BLaER1 treated with 17β-estradiol and CSF1 and Interleukin-3, amounts not matched to agents 10 nM and 100 nM (cell line): ENCODE results near the gene RNF187.

Source experiments
- H3K27ac ChIP-seq, 11 experiments: shearing (Covaris generic); formaldehyde crosslinking; 2 replicates each; pipeline ENCODE4 v1.8.1; 2022
- H3K27me3 ChIP-seq, 11 experiments: shearing (Covaris generic); formaldehyde crosslinking; 2 replicates each; pipeline ENCODE4 v1.8.1; 2022
- H3K36me3 ChIP-seq, 11 experiments: shearing (Covaris generic); formaldehyde crosslinking; 2 replicates each; pipeline ENCODE4 v1.8.1; 2022
- H3K4me1 ChIP-seq, 10 experiments: shearing (Covaris generic); formaldehyde crosslinking; 2 replicates each; pipeline ENCODE4 v1.8.1; 2022
- H3K4me2 ChIP-seq, 11 experiments: shearing (Covaris generic); formaldehyde crosslinking; 2 replicates each; pipeline ENCODE4 v1.8.1; 2022
- H3K4me3 ChIP-seq, 10 experiments: shearing (Covaris generic); formaldehyde crosslinking; 2 replicates each; pipeline ENCODE4 v1.8.1; 2022
- H3K9ac ChIP-seq, 11 experiments: shearing (Covaris generic); formaldehyde crosslinking; 2 replicates each; pipeline ENCODE4 v1.8.1; 2022
- H3K9me3 ChIP-seq, 11 experiments: shearing (Covaris generic); formaldehyde crosslinking; replicated peaks in 1 of 11; 2 replicates each; pipeline ENCODE4 v1.8.1; 2022
- H4K20me1 ChIP-seq, 11 experiments: shearing (Covaris generic); formaldehyde crosslinking; 2 replicates each; pipeline ENCODE4 v1.8.1; 2022
- Cebpa-rat ChIP-seq, 11 experiments: shearing (Covaris generic); IDR thresholded peaks; 2 replicates each; pipeline ENCODE4 v1.8.1; 2022

The RNF187 gene

DNA sequence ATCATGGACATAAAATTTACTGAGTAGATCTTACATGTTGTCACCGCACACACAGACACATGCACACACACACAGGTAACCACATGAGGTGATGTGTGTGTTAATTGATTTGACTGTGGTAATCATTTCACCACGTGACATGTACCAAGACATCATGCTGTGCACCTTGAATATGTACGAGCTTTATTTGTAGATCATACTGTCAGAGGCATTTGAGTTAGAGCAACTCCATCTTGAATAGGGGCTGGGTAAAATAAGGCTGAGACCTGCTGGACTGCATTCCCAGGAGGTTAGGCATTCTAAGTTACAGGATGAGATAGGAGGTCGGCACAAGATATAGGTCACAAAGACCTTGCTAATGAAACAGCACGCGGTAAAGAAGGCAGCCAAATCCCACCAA, 38.8 kb upstream of the RNF187 start:
- TF ChIP-seq Cebpa-rat (IDR thresholded peaks at IDR 0.05): no peak
- Histone ChIP-seq H3K9ac (no peak overlapping the region), H3K4me2 (no peak overlapping the region), H3K27ac (no peak overlapping the region), H3K36me3 (no peaks in the 10 kb centered on the region), H3K9me3 (peaks cover 0 to 9% (median 0%) of the 10 kb centered on the region in 11 experiments; a peak in 5 of 22 replicates), H4K20me1 (no peaks in the 10 kb centered on the region), H3K4me1 (peaks cover 0 to 13% (median 3%) of the 10 kb centered on the region in 10 experiments; a peak in 8 of 20 replicates), H3K4me3 (no peak overlapping the region), H3K27me3 (peaks cover 20 to 33% (median 28%) of the 10 kb centered on the region in 11 experiments)

DNA sequence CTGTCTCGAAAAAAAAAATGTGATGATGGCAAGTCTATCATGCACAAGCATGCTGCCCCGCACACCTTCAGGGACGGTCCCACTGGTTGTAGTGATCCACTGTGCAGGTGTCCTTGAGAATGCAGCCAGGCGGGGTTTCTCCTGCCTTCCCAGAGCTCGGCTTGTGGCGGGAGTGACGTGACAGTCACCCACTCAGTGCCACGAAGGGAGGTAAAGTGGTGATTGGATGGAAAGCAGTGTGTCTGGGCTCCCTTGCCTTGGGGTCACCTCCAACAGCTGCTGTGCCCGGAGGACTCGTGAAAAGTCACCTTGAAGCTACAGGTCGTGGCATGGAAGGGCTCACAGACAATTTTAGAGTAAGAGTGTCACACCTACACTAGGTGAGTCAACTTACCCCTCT, 37.0 kb upstream of the RNF187 start:
- H3K36me3 ChIP-seq: no peaks in the 10 kb centered on the region
- H3K4me2 ChIP-seq: no peak overlapping the region
- H3K27ac ChIP-seq: no peak overlapping the region
- H3K27me3 ChIP-seq: peaks cover 12 to 22% (median 19%) of the 10 kb centered on the region in 11 experiments
- peaks cover 0 to 13% (median 3%) of the 10 kb centered on the region in 10 experiments; a peak in 8 of 20 replicates for H3K4me1 ChIP-seq
- H3K9ac ChIP-seq: no peak overlapping the region
- no peak for TF ChIP-seq Cebpa-rat (IDR thresholded peaks at IDR 0.05)
- no peaks in the 10 kb centered on the region for H4K20me1 ChIP-seq
- peaks cover 0 to 9% (median 0%) of the 10 kb centered on the region in 11 experiments; a peak in 5 of 22 replicates for H3K9me3 ChIP-seq
- no peak overlapping the region for H3K4me3 ChIP-seq

DNA sequence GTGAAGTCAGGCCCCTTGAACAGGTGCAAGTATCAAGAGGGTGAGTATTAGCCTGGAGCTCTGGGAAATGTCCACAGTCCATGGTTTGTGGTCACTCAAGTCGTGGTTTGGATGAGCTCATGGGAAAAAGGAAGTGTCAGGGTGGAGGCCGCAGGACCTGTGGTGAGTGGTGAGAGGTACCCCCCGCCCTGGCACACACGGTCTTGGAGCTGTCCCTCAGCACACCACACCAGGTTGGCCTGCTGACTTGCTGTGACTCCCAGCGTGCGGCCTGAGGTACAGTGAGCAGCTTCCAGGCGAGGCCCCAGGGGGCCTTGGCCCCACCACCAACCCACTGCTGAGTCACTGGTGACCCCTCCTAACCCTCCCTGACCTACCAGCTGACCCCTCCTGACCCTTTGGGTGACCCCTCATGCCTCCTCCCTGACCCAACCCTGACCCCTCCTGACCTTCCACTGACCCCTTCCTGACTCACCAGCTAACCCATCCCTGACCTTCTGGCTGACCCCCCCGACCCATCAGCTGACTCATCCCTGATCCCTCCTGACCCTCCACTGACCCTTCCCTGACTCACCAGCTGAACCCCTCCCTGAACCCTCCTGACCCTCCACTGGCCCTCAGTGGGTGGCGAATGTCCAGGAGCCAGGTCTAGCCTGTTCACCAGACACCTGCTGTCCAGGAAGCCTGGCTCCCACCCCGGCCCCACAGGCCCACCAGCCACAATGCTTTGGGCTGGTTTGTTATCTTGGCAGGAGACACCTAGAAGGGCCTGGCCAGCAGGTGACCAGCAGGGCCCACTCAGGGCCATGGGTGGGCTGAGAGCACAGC, 34.8 kb upstream of the RNF187 start:
- Histone ChIP-seq H4K20me1 (no peaks in the 10 kb centered on the region), H3K4me1 (peaks cover 0 to 13% (median 3%) of the 10 kb centered on the region in 10 experiments; a peak in 8 of 20 replicates), H3K36me3 (no peaks in the 10 kb centered on the region), H3K9ac (no peak overlapping the region), H3K9me3 (peaks cover 3 to 6% (median 5%) of the 10 kb centered on the region in 11 experiments), H3K27ac (no peak overlapping the region), H3K4me3 (no peak overlapping the region), H3K4me2 (peak overlapping the region in 4 of 11 experiments; percentile 28 to 57 (median 50); a peak in 6 of 22 replicates), H3K27me3 (peaks cover 0 to 1% (median 0%) of the 10 kb centered on the region in 11 experiments; a peak in 2 of 22 replicates)
- TF ChIP-seq Cebpa-rat (IDR thresholded peaks at IDR 0.05): no peak

DNA sequence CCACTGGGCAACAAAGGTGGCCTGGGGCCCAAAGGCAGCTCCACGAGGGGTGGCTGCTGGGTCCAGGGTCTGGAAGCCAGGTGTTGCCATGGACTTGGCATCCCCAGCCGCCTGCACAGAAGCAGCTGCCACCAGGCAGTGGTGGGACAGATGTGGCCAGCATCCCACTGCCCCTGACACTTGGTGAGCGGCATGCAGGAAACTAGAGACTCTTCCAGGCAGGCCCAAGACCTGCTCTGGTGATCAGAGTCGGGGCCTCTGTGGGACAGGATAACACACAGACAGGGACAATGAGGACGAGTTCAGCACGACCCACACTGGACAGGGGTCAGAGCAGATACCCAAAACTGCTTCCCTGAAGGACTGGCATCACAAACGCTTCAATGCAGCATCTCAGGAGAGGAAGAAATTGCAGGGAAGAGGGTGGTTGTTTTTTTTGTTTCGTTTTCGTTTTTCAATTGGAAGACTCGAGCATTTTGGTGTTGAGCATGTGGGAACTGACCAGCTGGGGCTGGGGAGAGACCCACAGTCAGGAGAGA, 34.1 kb upstream of the RNF187 start:
- no peaks in the 10 kb centered on the region for H3K36me3 ChIP-seq
- no peaks in the 10 kb centered on the region for H4K20me1 ChIP-seq
- H3K9ac ChIP-seq: no peak overlapping the region
- H3K4me2 ChIP-seq: no peak overlapping the region; a peak in 1 of 22 replicates
- peaks cover 0 to 13% (median 3%) of the 10 kb centered on the region in 10 experiments; a peak in 8 of 20 replicates for H3K4me1 ChIP-seq
- H3K9me3 ChIP-seq: peaks cover 7 to 12% (median 11%) of the 10 kb centered on the region in 11 experiments
- H3K27me3 ChIP-seq: no peaks in the 10 kb centered on the region; a peak in 1 of 22 replicates
- H3K4me3 ChIP-seq: no peak overlapping the region
- TF ChIP-seq Cebpa-rat (IDR thresholded peaks at IDR 0.05): no peak
- H3K27ac ChIP-seq: no peak overlapping the region

DNA sequence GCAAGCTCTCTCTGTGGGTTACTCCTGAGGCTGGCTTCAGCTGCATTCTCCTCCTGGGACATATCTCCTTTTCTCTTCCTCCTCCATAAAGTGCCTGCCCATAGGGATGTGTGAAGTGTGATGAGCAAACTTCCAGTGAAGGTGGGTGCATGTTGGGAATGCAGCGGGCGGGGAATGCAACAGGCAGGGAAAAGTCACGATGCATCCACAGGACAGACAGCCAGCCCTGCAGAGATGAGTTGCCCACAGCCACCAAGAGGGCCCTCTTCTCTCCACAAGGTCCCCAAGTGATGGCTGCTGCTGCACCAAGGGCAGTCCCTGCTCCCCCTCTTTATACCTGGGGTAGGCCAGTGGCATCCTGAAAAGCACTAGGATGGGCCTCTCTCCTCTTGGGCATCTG, 33.6 kb upstream of the RNF187 start:
- Histone ChIP-seq H3K4me1 (peaks cover 0 to 13% (median 3%) of the 10 kb centered on the region in 10 experiments; a peak in 8 of 20 replicates), H3K9me3 (peaks cover 7 to 18% (median 16%) of the 10 kb centered on the region in 11 experiments), H3K27me3 (no peaks in the 10 kb centered on the region; a peak in 1 of 22 replicates), H3K4me2 (no peak overlapping the region), H3K27ac (no peak overlapping the region), H3K4me3 (no peak overlapping the region), H3K9ac (no peak overlapping the region), H3K36me3 (no peaks in the 10 kb centered on the region), H4K20me1 (no peaks in the 10 kb centered on the region)
- no peak for TF ChIP-seq Cebpa-rat (IDR thresholded peaks at IDR 0.05)

DNA sequence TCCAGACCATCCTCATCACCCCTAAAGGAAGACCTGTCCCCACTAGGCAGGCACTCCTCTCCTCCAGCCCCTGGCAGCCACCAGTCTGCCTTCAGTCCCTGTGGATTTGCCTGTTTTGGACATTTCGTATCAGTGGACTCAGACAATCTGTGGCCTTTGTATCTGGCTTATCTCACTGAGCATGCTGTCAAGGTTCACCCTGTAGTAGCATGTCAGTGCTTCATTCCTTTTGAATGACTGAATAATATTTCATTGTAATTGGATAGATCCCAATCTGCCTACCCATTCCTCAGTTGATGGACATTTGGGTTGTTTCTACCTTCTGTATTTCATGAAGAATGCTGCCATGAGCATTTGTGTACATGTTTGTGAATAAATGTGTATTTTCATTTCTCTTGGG, 32.9 kb upstream of the RNF187 start:
- H3K4me1 ChIP-seq: peaks cover 0 to 13% (median 3%) of the 10 kb centered on the region in 10 experiments; a peak in 8 of 20 replicates
- H3K27ac ChIP-seq: no peak overlapping the region
- H3K27me3 ChIP-seq: peaks cover 0 to 3% (median 0%) of the 10 kb centered on the region in 11 experiments; a peak in 2 of 22 replicates
- H3K4me3 ChIP-seq: no peak overlapping the region
- H3K9me3 ChIP-seq: peaks cover 9 to 24% (median 21%) of the 10 kb centered on the region in 11 experiments
- H4K20me1 ChIP-seq: no peaks in the 10 kb centered on the region
- no peak overlapping the region for H3K9ac ChIP-seq
- no peaks in the 10 kb centered on the region for H3K36me3 ChIP-seq
- H3K4me2 ChIP-seq: no peak overlapping the region
- TF ChIP-seq Cebpa-rat (IDR thresholded peaks at IDR 0.05): no peak

DNA sequence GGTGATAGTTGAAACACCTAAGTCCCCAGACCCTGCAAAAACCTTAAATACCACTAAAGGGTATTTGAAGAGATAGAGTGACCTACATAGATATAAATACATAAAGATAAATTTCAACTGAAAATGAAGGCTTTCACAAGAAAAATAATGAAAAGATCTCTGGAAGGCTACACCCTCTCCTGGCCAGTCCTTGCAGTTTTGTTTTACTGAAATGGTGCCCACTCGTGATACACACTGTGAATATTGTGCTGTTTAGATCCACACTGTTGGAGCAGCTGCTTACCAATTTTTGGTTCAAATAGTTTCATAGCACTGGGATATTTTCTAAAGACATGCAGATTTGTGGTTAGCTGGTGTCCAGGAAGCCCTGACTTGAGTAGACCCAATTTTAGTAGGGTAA, 31.5 kb upstream of the RNF187 start:
- H3K27ac ChIP-seq: no peak overlapping the region
- H3K36me3 ChIP-seq: no peaks in the 10 kb centered on the region
- peaks cover 0 to 13% (median 3%) of the 10 kb centered on the region in 10 experiments; a peak in 8 of 20 replicates for H3K4me1 ChIP-seq
- no peak for TF ChIP-seq Cebpa-rat (IDR thresholded peaks at IDR 0.05)
- peaks cover 0 to 6% (median 0%) of the 10 kb centered on the region in 11 experiments; a peak in 2 of 22 replicates for H3K27me3 ChIP-seq
- no peaks in the 10 kb centered on the region for H4K20me1 ChIP-seq
- no peak overlapping the region for H3K4me2 ChIP-seq
- H3K9me3 ChIP-seq: peaks cover 13 to 28% (median 21%) of the 10 kb centered on the region in 11 experiments
- no peak overlapping the region for H3K4me3 ChIP-seq
- no peak overlapping the region for H3K9ac ChIP-seq

DNA sequence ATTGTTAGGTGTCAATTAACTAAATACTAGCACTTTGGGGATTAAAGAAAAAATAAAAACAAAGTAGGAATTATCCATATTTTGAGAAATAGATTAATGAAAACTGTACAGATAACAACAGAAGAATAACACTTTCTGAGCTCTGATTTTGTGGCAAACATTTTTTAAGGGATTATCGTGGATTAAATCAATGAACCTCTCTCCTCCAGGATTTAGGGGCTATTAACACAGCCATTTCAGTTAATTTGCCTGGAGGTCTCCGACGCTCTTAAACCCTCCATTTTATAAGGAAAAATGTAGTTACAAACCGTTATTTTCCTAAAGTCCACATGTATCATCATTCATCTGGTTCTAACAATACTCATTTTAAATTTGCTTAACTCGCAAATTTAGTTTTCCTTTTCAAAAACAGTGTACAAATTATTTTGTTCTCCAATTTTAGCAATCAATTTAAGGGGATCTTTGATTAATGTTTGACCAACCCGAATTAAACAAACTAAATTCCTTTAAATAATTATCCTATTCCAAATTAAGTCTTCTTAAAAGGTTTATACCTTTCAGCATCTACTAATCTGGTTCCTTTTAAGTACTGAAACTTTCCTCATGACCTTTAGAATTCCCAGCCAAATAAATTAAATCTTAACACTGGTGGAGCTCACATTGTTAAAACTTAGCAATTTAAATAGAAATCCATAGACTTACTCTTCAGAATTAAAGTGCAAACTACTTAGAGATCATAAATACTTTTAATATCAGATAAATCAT, 30.7 kb upstream of the RNF187 start:
- H4K20me1 ChIP-seq: no peaks in the 10 kb centered on the region
- H3K36me3 ChIP-seq: no peaks in the 10 kb centered on the region
- H3K4me3 ChIP-seq: no peak overlapping the region
- no peak for TF ChIP-seq Cebpa-rat (IDR thresholded peaks at IDR 0.05)
- H3K9me3 ChIP-seq: peaks cover 13 to 28% (median 21%) of the 10 kb centered on the region in 11 experiments
- H3K4me2 ChIP-seq: no peak overlapping the region
- no peak overlapping the region for H3K9ac ChIP-seq
- H3K27me3 ChIP-seq: peaks cover 0 to 6% (median 0%) of the 10 kb centered on the region in 11 experiments; a peak in 2 of 22 replicates
- peaks cover 0 to 13% (median 3%) of the 10 kb centered on the region in 10 experiments; a peak in 8 of 20 replicates for H3K4me1 ChIP-seq
- H3K27ac ChIP-seq: no peak overlapping the region
